Measurements from ENCODE around the gene SEZ6L. TPM values are rescaled to one million over a fixed set of nuclear protein-coding genes. Genes with fewer than 3 reads are reported as not detected.

Gene SEZ6L
- total RNA-seq, 1 donor from 2014 or later = 8.6 TPM

DNA sequence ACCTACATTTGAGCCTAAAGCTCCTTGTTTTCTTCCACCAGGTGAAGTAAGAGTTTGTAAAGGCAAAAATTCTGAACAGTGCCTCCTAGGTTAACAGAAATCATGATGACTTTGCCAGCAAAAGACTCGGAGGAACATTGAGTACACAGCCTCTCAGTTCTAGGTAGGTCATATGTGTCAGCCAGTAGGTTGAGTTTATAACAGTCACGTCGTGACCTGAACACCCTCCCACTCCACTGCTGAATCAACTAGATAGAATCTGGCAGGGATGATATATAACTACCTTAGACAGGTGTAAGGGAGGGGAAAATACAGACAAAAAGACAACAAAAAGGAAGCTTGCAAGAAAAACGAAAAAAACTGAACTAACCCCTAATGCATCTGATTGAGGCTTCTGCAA, 247.0 kb downstream of the SEZ6L start:
- no peak for DNase-seq (ENCODE audit: extremely low spot score, unreplicated experiment)
- Mint-ChIP-seq H3K27ac (no peak overlapping the region), H3K36me3 (no peaks in the 10 kb centered on the region), H3K4me3 (no peak overlapping the region), H3K4me1 (ENCODE audit: unreplicated experiment) (no peaks in the 10 kb centered on the region), H3K27me3 (peaks cover 63% of the 10 kb centered on the region), H3K9me3 (no peaks in the 10 kb centered on the region)
- TF ChIP-seq, protein P1, sequence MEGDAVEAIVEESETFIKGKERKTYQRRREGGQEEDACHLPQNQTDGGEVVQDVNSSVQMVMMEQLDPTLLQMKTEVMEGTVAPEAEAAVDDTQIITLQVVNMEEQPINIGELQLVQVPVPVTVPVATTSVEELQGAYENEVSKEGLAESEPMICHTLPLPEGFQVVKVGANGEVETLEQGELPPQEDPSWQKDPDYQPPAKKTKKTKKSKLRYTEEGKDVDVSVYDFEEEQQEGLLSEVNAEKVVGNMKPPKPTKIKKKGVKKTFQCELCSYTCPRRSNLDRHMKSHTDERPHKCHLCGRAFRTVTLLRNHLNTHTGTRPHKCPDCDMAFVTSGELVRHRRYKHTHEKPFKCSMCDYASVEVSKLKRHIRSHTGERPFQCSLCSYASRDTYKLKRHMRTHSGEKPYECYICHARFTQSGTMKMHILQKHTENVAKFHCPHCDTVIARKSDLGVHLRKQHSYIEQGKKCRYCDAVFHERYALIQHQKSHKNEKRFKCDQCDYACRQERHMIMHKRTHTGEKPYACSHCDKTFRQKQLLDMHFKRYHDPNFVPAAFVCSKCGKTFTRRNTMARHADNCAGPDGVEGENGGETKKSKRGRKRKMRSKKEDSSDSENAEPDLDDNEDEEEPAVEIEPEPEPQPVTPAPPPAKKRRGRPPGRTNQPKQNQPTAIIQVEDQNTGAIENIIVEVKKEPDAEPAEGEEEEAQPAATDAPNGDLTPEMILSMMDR (conservative IDR thresholded peaks at IDR 0.05) = no peak

DNA sequence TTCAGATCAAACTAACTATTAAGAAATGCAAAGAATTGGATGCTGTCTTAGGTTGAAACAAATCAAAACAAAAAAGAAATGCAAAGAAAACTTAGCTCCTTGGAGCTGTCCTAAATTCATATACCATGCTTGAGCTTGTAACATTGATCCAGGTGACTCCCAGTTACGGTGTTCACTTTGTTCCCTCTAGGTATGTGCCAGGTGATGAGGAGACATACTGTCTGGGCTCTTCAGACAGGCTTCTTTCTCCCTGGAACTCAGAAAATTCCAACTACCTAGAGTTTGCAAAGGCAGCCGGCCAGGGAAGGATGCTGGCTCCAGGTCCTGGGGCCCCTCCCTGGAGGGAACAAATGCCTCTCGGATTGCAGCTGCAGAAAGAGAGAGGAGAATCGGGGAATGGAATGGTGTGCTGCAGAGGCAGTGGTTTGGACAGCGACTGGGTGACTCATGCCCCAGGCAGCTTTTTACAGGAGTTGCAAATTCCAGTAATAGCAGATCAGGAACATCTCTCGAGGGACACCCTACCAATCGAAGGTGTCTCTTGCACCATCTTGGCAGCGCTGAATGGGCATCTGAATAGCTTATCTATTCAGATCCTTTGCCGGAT, 247.5 kb downstream of the SEZ6L start:
- Mint-ChIP-seq H3K27ac (no peak overlapping the region), H3K9me3 (no peaks in the 10 kb centered on the region), H3K4me1 (ENCODE audit: unreplicated experiment) (no peaks in the 10 kb centered on the region), H3K36me3 (no peaks in the 10 kb centered on the region), H3K27me3 (peaks cover 63% of the 10 kb centered on the region), H3K4me3 (no peak overlapping the region)
- TF ChIP-seq, protein P1 (conservative IDR thresholded peaks at IDR 0.05) = no peak
- DNase-seq (ENCODE audit: extremely low spot score, unreplicated experiment) = no peak

DNA sequence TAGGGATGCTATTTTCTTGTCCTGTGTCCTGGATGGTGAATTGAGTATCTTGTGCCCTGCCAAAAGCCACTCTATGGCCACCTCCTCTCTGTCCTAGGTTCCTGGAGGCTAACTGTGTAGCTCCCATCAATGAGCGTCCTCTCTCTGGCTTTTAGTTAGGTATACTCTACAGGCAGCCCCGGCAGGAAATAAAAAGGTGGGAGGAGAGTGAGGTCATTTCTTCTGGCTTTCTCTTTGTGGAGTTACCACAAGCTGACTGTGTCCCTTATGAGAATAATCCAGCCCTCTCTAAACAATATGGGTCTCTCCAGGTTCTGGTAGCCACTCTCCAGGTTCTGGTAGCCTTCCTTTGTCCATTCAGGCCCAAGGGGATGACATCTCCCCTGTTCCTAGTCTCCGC, 248.1 kb downstream of the SEZ6L start:
- H3K36me3 Mint-ChIP-seq = no peaks in the 10 kb centered on the region
- no peaks in the 10 kb centered on the region for H3K4me1 Mint-ChIP-seq (ENCODE audit: unreplicated experiment)
- no peak overlapping the region for H3K27ac Mint-ChIP-seq
- peaks cover 63% of the 10 kb centered on the region for H3K27me3 Mint-ChIP-seq
- TF ChIP-seq, protein P1 (conservative IDR thresholded peaks at IDR 0.05) = no peak
- no peaks in the 10 kb centered on the region for H3K9me3 Mint-ChIP-seq
- no peak for DNase-seq (ENCODE audit: extremely low spot score, unreplicated experiment)
- no peak overlapping the region for H3K4me3 Mint-ChIP-seq

DNA sequence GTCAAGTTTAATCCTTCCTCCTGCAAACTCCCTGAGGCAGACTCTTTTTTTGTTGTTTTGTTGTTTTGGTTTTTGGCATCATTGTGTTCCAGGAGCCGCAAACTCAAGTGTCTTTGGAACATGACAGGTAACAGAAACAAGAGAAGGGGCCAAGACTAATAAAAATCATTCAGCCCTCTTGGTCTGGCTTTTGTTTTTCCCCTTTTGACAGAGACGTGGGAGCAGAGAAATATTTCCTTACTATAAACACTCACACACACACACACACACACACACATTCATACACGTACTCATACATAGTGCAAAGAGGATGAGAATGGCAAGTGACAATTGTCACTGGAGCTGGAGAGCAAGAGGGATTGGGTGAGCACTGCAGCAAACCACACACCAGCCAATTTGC, 249.4 kb downstream of the SEZ6L start:
- no peak for DNase-seq (ENCODE audit: extremely low spot score, unreplicated experiment)
- Mint-ChIP-seq H3K27me3 (peaks cover 56% of the 10 kb centered on the region), H3K4me1 (ENCODE audit: unreplicated experiment) (no peaks in the 10 kb centered on the region), H3K27ac (no peak overlapping the region), H3K9me3 (no peaks in the 10 kb centered on the region), H3K36me3 (no peaks in the 10 kb centered on the region), H3K4me3 (no peak overlapping the region)
- TF ChIP-seq, protein P1 (conservative IDR thresholded peaks at IDR 0.05) = no peak

DNA sequence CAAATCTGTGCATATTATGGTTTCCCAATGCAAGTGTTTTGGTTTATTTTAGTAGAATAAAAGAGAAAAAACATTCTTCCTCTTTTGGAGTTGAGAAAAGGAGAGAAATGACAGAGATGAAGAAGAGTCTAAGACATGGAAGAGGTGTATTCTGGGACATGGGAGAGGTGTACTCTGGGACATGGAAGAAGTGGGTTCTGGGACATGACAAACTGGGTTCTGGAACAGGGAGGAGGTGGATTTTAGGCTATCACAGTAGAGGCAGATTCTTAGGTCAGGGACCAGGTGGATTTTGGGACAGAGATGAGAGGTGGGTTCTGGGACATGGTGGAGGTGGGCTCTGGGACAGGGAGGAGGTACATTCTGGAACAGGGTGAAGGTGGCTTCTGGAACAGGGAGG, 257.7 kb downstream of the SEZ6L start:
- DNase-seq (ENCODE audit: extremely low spot score, unreplicated experiment) = no peak
- Mint-ChIP-seq H3K27ac (peak overlapping the region; percentile 4), H3K4me1 (ENCODE audit: unreplicated experiment) (peaks cover 15% of the 10 kb centered on the region), H3K4me3 (peak overlapping the region; percentile 73), H3K36me3 (no peaks in the 10 kb centered on the region), H3K9me3 (no peaks in the 10 kb centered on the region), H3K27me3 (peaks cover 58% of the 10 kb centered on the region)
- TF ChIP-seq, protein P1 (conservative IDR thresholded peaks at IDR 0.05) = no peak

All from type B pancreatic cell (in vitro differentiated cells).